ENCODE measurements around the gene CUL9. TPM values are rescaled to one million over a fixed set of nuclear protein-coding genes. Genes with fewer than 3 reads are reported as not detected.

The CUL9 gene
- total RNA-seq, 3 donors from 2014 or later (not counting 1 experiment from before 2014, with no cell fraction given): 73.1 to 85.7 (median 73.9) TPM

DNA sequence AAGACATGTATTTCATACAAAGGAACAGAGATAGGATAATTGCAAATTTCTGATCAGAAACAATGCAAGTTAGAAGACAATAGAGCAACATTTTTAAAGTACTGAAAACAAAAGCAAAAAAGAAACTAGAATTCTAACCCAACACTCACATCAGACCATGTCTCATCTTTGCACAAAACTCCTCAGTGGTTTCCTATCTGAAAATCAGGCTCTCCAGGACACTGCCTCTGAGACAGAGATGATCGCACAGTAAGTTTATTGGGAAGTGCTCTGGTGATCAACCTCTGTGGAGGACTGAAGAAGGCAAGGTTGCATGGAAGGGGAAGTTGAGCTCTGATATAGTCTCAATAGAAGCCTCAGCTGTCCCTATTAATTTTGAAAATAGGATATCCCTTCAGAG, 59.0 kb downstream of the CUL9 start:
- Mint-ChIP-seq H3K9me3 (peaks cover 0 to 2% of the 10 kb centered on the region in 2 donors), H3K4me3 (no peak overlapping the region), H3K27ac (no peak overlapping the region), H3K27me3 (ENCODE audit: low read depth in 2 of 2) (peaks cover 31 to 34% of the 10 kb centered on the region in 2 donors), H3K4me1 (no peaks in the 10 kb centered on the region), H3K36me3 (peaks cover 8% of the 10 kb centered on the region)
- DNase-seq (no peak), ATAC-seq (no peak)
- Histone ChIP-seq H3K27ac (ENCODE audit: low read length) (no peak overlapping the region), H3K4me3 (ENCODE audit: low read length) (no peak overlapping the region), H3K27me3 (ENCODE audit: control insufficient read depth, insufficient read depth, low read length) (peaks cover 13% of the 10 kb centered on the region), H3K36me3 (ENCODE audit: control insufficient read depth, insufficient read depth, low read length) (no peaks in the 10 kb centered on the region), H3K4me1 (ENCODE audit: control insufficient read depth, insufficient read depth, low read length) (no peaks in the 10 kb centered on the region), H3K9me3 (ENCODE audit: control insufficient read depth, insufficient read depth, low read length) (no peaks in the 10 kb centered on the region)
- TF ChIP-seq, protein P1, sequence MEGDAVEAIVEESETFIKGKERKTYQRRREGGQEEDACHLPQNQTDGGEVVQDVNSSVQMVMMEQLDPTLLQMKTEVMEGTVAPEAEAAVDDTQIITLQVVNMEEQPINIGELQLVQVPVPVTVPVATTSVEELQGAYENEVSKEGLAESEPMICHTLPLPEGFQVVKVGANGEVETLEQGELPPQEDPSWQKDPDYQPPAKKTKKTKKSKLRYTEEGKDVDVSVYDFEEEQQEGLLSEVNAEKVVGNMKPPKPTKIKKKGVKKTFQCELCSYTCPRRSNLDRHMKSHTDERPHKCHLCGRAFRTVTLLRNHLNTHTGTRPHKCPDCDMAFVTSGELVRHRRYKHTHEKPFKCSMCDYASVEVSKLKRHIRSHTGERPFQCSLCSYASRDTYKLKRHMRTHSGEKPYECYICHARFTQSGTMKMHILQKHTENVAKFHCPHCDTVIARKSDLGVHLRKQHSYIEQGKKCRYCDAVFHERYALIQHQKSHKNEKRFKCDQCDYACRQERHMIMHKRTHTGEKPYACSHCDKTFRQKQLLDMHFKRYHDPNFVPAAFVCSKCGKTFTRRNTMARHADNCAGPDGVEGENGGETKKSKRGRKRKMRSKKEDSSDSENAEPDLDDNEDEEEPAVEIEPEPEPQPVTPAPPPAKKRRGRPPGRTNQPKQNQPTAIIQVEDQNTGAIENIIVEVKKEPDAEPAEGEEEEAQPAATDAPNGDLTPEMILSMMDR (IDR thresholded peaks at IDR 0.05): no peak
- WGBS (ENCODE audit: insufficient coverage): 71% methylated on average over 1 of the region's 1 CpG
- intact Hi-C loops (cut with micrococcal nuclease): no loop called here

DNA sequence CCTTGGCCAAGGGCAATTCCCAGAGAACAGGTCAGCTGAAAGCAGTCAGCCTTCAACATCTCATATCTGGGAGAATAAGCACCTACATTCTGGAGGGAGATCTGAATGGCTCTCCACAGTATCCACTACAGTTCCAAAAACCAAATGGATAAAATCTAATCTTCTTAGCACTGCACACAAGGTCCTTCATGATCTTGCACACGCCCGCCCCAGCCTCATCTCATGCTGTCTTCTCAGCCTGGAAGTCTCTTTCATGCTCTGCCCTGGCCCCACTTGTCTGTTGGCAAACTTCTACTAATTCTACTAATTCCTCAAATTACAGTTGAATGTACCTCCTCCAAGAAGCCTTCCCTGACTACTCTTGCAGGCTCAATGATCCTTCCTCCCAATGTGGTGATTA, 59.5 kb downstream of the CUL9 start:
- peaks cover 13% of the 10 kb centered on the region for H3K27me3 ChIP-seq (ENCODE audit: control insufficient read depth, insufficient read depth, low read length)
- H3K4me1 ChIP-seq (ENCODE audit: control insufficient read depth, insufficient read depth, low read length): peaks cover 4% of the 10 kb centered on the region
- peaks cover 0 to 2% of the 10 kb centered on the region in 2 donors for H3K9me3 Mint-ChIP-seq
- H3K27ac Mint-ChIP-seq: no peak overlapping the region
- no peaks in the 10 kb centered on the region for H3K4me1 Mint-ChIP-seq
- no peak for ATAC-seq
- H3K9me3 ChIP-seq (ENCODE audit: control insufficient read depth, insufficient read depth, low read length): no peaks in the 10 kb centered on the region
- WGBS (ENCODE audit: insufficient coverage): 53% methylated on average over 2 of the region's 2 CpGs
- no peak overlapping the region for H3K27ac ChIP-seq (ENCODE audit: low read length)
- no peak overlapping the region for H3K4me3 Mint-ChIP-seq
- peaks cover 8% of the 10 kb centered on the region for H3K36me3 Mint-ChIP-seq
- intact Hi-C loops (cut with micrococcal nuclease): no loop called here
- TF ChIP-seq, protein P1 (IDR thresholded peaks at IDR 0.05): no peak
- H3K4me3 ChIP-seq (ENCODE audit: low read length): no peak overlapping the region
- H3K36me3 ChIP-seq (ENCODE audit: control insufficient read depth, insufficient read depth, low read length): no peaks in the 10 kb centered on the region
- peaks cover 28 to 29% of the 10 kb centered on the region in 2 donors for H3K27me3 Mint-ChIP-seq (ENCODE audit: low read depth in 2 of 2)
- DNase-seq: no peak

DNA sequence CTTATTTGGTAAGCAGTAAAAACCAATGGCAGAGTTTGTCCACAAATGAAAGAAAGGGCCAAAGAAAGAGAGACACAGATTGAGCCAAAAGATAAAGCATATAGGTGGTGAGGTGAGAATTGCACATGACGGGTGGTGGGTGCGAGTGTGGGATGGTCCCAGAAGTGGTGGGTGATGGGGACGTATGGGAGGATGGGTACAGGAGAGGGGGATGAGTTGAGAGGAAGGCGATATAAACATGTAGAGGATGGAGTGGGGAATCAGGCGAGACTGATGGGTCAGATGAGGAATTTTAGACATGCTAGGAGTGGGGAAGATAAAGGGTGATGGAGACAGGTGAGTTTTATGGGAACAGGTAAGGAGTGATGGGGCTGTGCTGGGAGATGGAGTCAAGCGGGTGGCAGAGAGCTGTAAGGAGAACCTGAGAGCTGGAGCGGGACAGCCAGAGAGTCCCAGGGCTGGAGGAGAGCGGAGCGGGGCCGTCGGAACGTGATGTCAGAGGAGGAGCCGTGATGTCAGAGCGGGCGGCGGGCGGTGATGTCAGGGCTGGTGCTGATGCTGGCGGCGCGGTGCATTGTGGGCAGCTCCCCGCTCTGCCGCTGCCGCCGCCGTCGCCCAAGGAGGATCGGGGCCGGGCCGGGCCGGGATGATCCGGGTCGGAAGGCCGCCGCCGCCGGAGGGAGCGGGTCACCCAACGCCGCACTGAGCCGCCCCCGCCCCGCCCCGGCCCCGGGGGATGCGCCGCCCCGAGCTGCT, 61.1 kb downstream of the CUL9 start, which contains the start of gene TTBK1:
TSS of gene TTBK1 (plus strand) at position 574 of the 756 bp plus-strand sequence. CDS start 3,180 bp downstream, outside the sequence.
- Mint-ChIP-seq H3K9me3 (peaks cover 0 to 2% of the 10 kb centered on the region in 2 donors), H3K27me3 (ENCODE audit: low read depth in 2 of 2) (peaks cover 24 to 29% of the 10 kb centered on the region in 2 donors), H3K4me3 (no peak within 1 kb of the TSS), H3K27ac (no peak within 1 kb of the TSS), H3K4me1 (peaks cover 9 to 12% of the 10 kb centered on the region in 2 donors), H3K36me3 (peaks cover 8% of the 10 kb centered on the region)
- DNase-seq (peak in 1 of 2 donors; percentile 66), ATAC-seq (no peak)
- no peak within 1 kb of the TSS for H3K27ac ChIP-seq (ENCODE audit: low read length)
- no peaks in the 10 kb centered on the region for H3K36me3 ChIP-seq (ENCODE audit: control insufficient read depth, insufficient read depth, low read length)
- no peaks in the 10 kb centered on the region for H3K9me3 ChIP-seq (ENCODE audit: control insufficient read depth, insufficient read depth, low read length)
- no peak within 1 kb of the TSS for H3K4me3 ChIP-seq (ENCODE audit: low read length)
- peaks cover 19% of the 10 kb centered on the region for H3K4me1 ChIP-seq (ENCODE audit: control insufficient read depth, insufficient read depth, low read length)
- H3K27me3 ChIP-seq (ENCODE audit: control insufficient read depth, insufficient read depth, low read length): peaks cover 13% of the 10 kb centered on the region
- TF ChIP-seq, protein P1 (IDR thresholded peaks at IDR 0.05): no peak
- intact Hi-C loops (cut with micrococcal nuclease): no loop called here
- WGBS (ENCODE audit: insufficient coverage): 13% methylated on average over 47 of the region's 47 CpGs
